T1000 (cell line): ENCODE measurements around the gene NEMF.
"Not testable (repeated sequence)": the region's sequence is repeated elsewhere in the genome, so short reads cannot be mapped to it uniquely, and the experiment has no call there.

Experiments used
- DNase-seq: peaks from one replicate; lab custom pipeline; 2025; ENCODE audit warnings: mixed read lengths; lab: John Stamatoyannopoulos, UW

NEMF gene

GRCh38 chr14:49879646-49880204 is 27.1 kb upstream of the NEMF start:
- DNase-seq = no peak

- DNase-seq = no peak
These were observed 24.1 kb upstream of the NEMF start for GRCh38 chr14:49876563-49877127.

- no peak for DNase-seq
These were observed 23.1 kb upstream of the NEMF start for GRCh38 chr14:49875640-49876198.

- DNase-seq = not testable (repeated sequence)
These were observed 21.0 kb upstream of the NEMF start for GRCh38 chr14:49873548-49873947.

GRCh38 chr14:49870908-49871307 is 18.3 kb upstream of the NEMF start:
- DNase-seq = no peak

DNA sequence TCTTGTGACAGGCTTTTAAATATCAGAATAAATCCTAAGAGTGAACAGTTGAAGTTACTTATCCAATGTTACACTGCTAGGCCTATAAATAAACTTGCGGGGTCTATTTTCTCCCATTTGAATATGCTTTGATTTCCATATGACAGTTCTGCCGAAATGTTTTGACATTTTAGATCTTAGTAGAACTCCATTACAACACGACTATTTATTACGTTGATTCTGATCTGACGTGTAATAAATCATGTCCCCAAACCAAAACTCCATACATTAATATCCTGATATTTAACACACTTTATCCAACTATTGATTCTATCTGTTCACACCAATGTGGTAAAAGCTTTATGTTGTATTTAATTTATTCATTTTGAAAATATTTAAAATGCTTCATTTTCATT is 16.1 kb upstream of the NEMF start:
- no peak for DNase-seq

DNA sequence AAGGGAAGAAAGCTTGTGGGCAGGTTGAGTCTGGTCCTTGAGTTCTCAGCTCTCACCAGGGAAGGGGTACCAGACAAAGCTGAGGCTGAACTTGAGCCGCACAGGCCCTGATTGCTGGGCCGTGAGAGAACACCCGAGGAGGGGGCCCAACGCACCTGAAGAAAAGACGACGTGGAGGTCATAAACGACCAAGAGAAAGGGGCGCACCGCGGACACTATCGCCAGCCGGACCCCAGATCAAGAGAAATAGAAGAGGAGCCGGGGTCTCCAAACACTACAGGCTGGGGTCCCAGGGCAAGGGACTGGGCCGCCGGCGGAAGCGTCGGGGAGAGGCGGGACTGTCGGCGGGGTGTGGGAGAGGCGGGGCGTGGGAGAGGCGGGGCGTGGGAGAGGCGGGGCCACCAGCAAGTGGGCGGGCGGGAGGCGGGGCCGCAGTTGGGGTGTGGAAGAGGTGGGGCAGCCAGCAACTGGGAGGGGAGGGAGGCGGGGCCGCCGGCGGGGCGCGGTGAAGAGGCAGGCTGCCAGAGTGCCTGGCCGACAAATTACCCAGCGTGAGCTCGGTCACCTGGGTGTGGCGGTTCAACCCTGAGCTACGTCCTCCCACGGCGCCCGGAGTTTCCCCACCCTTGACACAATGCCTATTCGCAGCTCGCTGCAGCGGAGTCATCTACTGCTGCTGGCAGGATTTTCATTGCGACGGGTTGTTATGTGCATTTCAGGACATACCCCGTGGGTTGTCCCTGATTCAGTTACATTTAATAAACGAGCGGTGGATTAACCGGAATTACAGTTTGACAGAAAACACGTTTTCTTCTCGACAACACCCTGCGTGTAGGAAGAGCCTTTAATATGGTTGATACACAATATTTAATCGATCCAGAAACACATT is 15.5 kb upstream of the NEMF start:
- peak; percentile 87 for DNase-seq

GRCh38 chr14:49865431-49865859 is 12.9 kb upstream of the NEMF start:
- DNase-seq = peak; percentile 41

DNA sequence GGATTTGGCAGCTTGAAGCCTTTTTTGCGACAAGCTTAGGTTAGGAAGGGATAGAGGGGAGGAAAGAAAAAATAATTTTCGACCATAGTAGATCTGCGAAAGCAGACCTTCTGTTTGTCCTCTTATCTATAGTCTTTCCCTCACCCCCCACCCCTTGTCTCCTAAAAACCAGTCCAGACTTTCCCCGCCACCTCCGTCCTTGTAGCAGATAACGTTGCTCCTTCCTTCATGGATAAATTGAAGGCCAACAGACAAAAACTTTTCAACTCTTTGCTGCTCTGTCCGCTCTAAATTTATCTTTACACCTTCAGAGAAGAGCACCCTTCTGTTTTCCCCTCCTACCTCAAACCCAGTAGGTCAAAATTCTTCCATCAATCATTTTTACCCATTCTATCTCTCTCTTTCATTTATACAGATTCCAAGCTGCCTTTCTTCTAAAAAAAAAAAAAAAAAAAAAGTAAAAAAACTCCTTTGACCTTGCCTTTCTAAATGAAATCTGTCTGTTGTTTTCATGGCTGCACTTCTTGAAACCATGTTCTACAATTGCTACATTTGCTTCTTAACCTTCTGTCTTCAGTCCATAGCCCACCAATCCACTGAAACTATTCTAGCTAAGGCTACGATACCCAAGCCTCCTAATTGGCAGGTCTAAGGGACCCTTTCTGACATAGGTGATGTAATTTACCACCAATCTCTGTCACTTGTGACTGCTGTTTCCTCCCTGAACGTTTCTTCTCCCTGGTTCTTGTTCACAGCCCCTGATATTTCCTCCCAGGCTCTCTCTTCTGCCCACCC is 11.1 kb upstream of the NEMF start:
- no peak for DNase-seq

GRCh38 chr14:49862089-49862673 is 9.6 kb upstream of the NEMF start:
- DNase-seq = peak; percentile 83

- no peak for DNase-seq
These were observed 9.1 kb upstream of the NEMF start for GRCh38 chr14:49861699-49862088.

- DNase-seq = no peak
These were observed 8.6 kb upstream of the NEMF start for GRCh38 chr14:49860988-49861698.

GRCh38 chr14:49858383-49858782 is 5.8 kb upstream of the NEMF start:
- no peak for DNase-seq

GRCh38 chr14:49857427-49858003 is 4.9 kb upstream of the NEMF start:
- DNase-seq = no peak

DNA sequence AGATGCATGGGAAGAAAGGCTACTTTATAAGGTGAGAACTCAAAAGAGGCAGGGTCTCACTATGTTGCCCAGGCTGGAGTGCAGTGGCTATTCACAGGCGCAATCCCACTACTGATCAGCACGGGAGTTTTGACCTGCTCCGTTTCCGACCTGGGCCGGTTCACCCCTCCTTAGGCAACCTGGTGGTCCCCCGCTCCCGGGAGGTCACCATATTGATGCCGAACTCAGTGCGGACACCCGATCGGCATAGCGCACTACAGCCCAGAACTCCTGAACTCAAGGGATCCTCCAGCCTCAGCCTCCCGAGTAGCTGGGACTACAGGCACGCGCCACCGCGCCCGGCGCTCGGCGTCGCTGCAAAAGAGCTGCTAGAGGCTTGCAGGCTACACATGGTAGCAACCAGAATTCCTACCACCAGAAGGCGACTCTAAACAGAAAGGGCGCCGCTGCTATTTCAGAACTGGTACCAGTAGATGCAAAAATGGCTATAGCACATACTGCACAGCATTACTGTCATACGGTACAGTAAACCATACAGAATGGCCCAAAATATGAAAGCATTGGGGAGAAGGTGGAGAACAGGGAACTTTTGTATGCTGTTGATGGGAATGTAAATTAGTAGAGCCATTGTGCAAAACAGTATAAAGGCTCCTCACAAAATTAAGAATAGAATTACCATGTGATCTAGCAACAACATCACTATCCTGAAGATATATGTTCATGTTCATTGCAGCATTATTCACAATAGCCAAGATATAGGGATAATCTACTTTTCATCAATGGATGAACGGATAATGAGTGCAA is 1.2 kb upstream of the NEMF start:
- DNase-seq = peak; percentile 66

DNA sequence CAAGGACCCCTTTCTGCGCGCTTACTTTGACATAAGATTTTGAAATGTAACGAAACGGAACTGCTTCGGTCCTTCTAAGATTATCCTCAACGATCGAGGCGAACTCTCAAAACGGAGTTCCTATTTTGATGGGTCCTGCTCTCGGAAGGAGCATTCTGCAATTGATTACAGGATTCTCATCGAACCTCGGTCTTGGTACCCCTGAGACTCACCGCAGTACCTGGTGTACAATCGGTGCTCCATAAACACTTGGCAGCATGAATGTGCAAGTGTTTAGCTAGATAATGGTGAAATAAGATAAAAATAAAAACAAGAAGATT is 530 bp upstream of the NEMF start:
- DNase-seq = no peak

GRCh38 chr14:49851813-49852212 is 775 bp downstream of the NEMF start:
- DNase-seq = no peak

DNA sequence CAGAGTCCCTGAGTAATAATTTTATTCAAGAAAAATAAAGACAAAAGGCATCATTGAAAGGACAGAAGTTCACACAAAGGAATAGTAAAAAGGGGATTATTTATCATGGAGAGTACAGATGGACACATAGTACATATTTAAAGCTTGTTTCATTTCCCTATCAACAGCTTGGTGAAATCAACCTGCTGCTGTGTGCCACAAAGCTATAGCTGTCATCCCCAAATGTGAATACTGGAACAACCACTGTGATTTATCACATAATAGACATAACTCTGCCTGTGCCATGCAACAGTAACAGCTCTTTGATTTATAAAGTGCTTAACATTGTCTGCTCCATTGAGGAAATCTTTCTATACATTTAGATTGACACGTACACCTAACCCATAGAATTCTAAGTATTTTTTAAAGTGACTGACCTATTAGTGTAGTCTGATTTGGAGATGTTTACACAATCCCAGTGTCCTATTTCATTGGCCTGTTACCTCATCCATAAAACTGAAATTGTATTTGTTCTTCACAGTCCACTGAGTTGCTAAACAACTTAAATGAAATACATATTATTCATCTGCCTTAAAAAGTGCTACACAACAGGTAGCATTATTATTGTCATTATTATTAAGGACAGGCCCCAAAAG is 3.3 kb downstream of the NEMF start:
- no peak for DNase-seq

GRCh38 chr14:49828640-49829039 is 23.9 kb downstream of the NEMF start:
- DNase-seq = no peak

DNA sequence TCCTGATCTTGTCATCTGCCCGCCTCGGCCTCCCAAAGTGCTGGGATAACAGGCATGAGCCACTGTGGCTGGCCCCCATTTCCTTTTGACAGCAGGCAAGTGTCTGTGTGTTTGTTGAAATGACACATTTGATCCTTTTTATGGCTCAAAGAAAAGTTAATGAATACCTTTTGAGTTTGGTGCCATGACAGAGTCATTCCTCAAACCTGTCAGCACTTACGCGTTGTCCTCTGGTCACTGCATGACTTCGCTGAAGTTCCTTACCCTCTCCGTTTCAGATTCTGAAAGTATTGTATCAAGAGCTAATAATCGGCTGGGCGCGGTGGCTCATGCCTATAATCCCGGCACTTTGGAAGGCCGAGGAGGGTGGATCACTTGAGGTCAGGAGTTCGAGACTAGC is 32.4 kb downstream of the NEMF start:
- no peak for DNase-seq
